GM18517 (cell line): Measurements from ENCODE around the gene SEPSECS.

ENCODE experiments used
- ATAC-seq: cut with Tn5 transposase; IDR thresholded peaks from one replicate; pipeline ENCODE4 v1.9.1; 2021; ENCODE audit warnings: mild to moderate bottlenecking, moderate library complexity; ENCODE audit not compliant: unreplicated experiment

SEPSECS gene

DNA sequence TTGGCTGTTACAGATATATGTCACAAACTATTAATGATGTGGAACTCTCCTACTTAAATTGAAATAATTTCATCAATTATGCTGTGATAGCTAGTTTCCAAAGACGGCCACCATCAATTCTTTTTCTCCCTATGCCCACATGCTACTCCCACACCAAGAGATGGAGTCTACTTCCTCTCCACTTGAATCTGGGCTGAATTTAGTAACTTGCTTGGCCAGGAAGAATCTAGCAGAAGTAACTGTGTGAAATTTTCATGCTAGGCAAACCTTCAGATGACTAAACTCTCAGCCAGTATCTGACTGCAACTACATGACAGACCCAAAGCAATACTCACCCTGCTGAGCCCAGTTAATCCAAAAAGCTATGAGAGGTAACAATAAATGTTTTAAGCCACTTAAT, 3.2 kb downstream of the SEPSECS start:
- ATAC-seq = no peak

DNA sequence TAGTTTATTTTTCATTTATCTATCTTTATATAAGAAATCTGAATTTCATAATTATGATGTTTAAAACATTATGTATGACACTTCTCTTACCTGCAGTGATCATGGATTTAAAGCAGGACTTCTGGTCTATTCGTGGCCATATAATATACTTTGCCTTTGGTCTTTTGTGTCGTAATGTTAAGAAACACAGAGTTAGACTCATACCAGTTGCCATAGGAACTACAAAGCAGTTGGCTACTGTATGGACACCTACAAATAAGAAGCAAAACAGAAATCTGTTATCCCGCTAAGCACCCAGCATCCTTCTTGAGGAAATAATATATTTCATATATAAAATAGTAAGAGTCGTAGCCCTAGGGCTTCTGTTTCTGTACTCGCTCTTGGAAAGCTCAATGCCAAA, 4.3 kb downstream of the SEPSECS start:
- no peak for ATAC-seq

DNA sequence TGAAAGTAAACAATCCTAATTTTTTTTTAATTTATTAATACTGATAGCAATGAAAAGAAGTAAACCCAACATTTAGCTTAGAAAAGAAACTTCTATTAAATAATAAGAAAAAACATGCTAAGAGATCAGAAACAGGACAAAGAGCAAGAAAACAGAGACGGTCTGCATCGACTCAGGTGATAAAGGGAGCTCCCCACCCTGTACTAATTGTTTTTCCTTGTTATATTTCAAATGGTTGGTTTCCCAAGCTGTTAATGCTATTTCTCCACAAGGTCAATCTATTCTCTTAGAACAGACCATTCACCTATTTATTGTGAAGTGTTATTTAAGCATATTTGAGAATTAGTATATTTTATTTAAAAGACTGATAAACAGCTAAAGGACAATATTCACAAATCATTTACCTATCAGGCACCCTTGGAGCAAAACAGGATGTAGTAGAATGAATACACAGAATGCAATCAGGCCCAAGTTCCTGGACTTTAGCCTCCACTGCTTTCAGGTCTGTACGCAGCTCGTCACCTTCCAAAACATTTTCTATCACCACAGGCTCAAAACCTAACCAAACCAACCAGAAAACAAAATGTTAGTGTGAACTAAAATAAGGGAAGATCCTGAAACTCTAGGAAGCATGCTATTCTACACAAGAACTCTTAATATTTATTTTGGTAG, 5.5 kb downstream of the SEPSECS start:
- ATAC-seq = no peak

- ATAC-seq = no peak
Observed at GRCh38 chr4:25146076-25146475, 14.2 kb downstream of the SEPSECS start.

GRCh38 chr4:25144870-25145481, 15.3 kb downstream of the SEPSECS start:
- no peak for ATAC-seq

- no peak for ATAC-seq
Observed at GRCh38 chr4:25142468-25142867, 17.8 kb downstream of the SEPSECS start.

DNA sequence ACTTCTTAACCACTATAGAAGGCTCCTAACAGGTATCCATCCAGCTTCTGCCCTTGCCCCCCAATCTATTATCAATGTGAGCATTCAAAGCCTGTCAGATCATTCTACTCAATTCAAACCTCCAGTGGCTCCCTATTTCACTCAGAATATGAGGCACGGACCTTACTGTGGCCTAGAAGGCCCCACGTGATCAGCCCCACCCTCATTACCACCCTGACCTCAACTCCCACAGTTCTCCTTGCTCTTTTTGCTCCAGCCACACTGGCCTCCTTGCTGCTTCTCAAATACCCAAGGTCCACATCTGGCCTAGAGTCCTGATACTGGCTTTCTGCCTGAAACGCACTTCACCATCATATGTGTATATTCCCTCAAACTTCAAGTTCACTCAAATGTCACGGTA, 18.7 kb downstream of the SEPSECS start:
- ATAC-seq = no peak

DNA sequence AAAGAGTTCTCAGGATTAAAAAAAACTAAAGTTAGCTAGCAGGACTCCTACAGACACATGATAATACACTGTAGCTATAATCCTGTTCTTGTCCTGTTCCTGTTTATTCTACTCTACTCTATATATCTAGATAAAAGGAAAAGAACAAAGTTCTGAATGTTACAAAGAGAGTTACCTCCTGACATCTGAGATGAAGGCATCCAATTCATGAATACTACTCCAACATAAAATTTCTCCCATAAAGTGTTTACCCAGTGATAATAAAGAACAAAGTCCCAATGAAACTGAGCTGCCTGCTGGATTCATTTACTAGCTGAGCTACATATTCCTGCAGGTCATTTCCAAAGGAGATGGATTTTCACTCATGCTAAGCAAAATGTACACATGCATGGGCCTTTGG, 27.1 kb downstream of the SEPSECS start:
- no peak for ATAC-seq

DNA sequence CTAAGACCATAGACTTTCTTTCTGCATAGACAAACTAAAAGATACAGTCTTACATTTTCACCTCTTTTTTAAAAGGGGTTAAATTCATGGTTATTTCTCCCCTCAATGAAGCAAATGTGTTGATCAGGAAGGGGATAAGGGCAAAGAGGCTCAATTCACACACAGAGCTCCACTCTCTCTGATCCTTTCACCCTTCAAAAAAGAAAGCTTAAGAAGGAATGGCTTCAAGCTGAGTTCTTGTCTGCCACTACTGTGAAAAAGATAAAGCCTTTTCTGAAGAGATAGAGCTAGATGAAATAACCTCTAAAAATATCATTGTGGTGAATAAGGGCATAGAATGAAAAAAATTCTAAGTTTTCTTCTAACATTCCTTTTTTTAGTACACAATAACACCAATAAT, 28.3 kb downstream of the SEPSECS start:
- ATAC-seq = no peak

GRCh38 chr4:25131381-25131780, 28.9 kb downstream of the SEPSECS start:
- no peak for ATAC-seq

DNA sequence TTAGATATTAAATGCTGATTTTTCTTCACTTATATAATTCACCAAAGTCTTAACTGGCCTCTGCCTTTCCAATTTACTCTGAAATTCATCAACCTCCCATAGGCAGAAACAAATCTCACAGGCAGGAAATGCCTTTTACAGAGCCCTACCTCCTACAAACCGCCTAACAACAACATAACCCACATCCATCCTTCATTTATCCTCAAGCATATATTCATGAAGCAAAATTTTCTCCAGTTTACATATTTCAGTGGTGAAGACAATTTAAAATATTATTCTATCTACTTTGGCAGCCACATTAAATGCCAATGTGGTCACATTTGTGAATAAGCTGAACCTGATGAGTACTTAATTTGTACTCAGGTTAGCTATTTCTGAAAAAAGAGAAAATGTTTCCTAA, 30.3 kb downstream of the SEPSECS start:
- ATAC-seq = no peak

GRCh38 chr4:25128671-25129070, 31.6 kb downstream of the SEPSECS start:
- ATAC-seq = no peak

DNA sequence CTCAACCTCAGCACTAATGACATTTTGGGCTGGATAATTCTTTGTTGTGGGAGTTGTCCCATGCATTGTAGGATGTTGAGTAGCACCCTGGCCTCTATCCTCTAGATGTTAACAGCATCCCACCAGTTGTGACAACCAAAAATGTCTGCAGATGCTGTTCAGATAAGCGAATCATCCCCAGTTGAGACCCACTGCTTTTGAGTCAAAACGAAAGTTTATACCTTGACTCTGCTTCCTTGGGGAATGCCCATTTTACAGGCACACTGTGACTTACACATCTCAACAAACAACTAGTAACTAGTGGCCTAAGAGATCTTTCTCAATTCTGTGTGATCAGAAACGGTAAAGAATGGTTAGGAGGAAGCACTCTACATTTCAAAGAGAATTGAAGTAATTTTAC, 37.0 kb downstream of the SEPSECS start:
- ATAC-seq = peak; percentile 97

DNA sequence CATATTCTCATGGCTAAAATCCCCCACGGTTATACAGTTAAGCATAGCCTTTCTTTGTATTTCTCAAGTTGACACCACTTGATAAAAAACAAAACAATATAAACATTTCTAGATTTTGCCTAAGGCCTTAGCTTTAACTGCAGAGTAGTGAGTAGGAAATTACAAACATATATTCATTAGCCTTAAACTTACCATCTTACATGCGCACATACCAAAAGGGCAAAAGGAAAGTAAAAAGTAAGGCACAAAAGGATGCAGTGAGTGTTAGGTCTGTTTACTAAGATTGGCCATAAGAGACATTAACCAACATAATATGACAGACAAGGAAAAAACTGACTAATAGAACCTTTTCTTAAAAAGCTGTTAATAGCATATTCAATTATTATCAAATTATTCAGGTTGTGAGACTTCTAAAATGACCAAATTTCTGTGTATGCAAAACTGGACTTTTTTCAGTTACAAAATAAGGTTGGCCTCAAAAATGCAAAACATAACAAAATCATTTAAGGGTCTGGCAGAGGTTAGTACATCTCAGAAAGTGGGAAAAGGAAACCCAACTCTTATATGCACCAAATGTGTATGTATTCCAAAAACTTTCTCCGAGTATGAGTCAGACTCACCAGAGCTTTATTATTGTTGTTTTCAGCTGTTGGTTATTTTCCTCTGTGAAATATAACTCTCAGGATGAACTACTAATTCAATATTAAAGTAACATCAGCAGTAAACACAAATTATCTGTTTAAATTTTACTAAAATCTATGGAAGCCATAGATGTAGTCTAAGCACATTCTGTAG, 39.9 kb downstream of the SEPSECS start:
- no peak for ATAC-seq

DNA sequence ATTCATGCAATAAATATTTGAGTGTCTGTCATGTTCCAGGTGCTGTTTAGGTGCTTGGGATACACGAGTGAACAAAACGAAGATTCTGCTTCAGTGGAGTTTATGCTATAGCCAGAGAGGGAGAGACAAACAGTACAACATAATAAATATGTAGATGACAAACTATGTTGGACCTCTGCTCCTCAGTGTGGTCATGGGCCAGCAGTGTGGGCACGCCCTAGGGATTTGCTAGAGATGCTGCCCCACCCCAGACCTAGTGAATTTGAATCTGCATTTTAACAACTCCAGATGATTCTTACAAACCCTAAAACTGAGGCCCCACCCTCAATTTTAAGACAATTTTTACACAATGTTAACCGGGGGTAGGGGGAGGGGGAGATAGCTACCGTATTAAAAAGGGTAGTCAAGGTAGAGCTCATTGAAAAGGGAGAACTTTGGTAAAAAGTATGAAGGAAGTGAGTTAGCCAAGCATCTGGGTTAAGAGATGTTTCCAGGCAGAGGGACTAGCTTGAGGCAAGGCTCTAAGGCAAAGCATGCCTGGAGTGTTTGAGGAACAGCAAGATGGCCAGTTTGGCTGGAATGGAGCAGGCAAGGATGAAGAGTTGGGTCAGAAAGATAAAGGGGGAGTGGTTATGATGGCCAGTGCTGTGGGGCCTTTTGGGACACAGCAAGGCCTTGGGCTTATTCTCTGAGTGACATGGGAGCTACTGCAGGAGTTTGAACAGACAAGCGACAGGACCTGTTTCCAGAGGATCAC, 42.4 kb downstream of the SEPSECS start:
- ATAC-seq = no peak

- ATAC-seq = no peak
Observed at GRCh38 chr4:25117274-25117673, 43.0 kb downstream of the SEPSECS start.

DNA sequence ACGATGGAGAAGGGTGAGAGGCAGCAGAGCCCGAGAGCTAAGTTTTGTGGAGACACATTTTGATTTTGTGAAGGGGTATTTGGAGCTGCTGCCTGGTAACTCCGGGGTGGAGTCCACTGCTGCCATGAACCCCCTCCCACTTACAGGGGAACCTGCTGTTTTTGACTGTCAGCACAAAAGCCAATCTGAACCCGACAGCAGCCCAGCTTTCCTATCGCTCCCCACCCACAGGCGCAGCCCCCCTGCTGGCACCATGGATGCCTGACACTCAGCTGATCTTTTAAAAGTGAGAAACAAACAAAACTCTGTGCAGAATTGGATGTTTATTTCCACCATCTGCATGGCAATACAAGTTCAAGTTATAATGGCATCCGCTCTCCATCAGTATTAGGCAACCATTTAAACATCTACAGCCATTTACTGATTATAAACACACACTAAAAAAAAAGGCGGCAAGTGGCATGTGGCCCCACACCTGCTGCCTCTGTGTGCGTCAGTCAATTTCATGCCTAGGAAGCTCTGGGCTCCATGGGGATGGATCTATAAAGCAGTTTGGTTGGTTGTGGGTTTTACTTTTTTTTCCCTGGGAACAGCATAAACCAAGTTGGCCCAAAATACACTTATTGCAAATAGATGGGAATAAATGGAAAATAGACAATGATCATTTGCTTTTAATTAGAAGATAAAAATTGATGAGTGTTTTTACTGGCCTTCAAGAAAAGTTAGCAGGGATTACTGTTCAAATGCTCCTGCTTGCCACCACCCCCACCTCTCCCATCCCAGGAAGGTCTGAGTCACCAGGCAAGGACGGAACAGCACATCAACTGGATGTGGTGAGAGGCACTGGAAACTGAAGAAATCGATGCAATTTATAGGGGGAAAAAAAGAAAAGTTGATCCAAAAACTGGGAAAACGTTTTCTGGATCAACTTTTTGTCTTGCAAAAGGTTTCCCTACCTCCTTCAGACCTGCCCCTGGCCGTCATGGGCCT, 46.0 kb downstream of the SEPSECS start:
- ATAC-seq = no peak

GRCh38 chr4:25112995-25113380, 47.3 kb downstream of the SEPSECS start:
- no peak for ATAC-seq

DNA sequence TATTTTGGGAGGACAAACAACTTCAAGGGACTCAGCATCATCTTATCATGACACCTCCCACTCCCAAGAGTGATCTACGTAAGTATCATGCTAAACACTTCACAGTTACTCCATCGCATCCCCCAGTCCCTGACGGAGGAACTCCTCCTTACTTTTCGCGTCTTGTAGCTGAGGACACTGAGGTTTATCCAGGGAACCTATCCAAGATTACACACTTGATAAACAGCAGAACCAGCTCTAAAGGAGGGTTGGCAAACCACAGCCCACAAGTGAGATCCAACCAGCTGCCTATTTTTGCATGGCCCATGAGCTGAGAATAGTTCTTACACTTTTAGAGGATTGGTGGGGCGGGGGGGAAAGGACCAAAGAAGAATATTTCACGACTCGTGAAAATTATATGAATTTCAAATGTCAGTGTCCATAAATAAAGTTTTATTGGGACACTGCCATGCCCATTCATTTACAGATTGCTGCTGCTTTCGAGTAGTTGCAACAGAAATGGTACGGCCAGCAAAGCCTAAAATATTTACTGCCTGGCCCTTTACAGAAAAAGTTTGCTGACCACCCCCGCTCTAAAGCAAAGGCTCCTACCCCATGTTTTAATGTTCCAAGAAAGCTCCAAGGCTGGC, 47.8 kb downstream of the SEPSECS start:
- ATAC-seq = no peak
